Sigmoid colon (tissue), 4 donors: ENCODE results near the gene PCDHGA1.

Experiments
- EP300 ChIP-seq, 4 donors: sonication (generic); formaldehyde crosslinking; IDR thresholded peaks; one replicate each; pipeline ENCODE4 v1.6.1; 2017; ENCODE audit warnings: antibody characterized with exemption in 4 of 4
- TF ChIP-seq, protein P1 (sequence below), 4 experiments: fragments of 450-650 bp in 3 of 4; fragments of 200-600 bp in 1 of 4; IDR thresholded peaks; one replicate each; pipeline ENCODE4 v1.5.1; 2016 to 2019; ENCODE audit warnings: antibody characterized with exemption in 4 of 4, mild to moderate bottlenecking in 3 of 4, moderate library complexity in 2 of 4

GRCh38 chr5:141320225-141321169, 9.8 kb upstream of the PCDHGA1 start, which contains the start of gene TAF7:
- TF ChIP-seq, protein P1, sequence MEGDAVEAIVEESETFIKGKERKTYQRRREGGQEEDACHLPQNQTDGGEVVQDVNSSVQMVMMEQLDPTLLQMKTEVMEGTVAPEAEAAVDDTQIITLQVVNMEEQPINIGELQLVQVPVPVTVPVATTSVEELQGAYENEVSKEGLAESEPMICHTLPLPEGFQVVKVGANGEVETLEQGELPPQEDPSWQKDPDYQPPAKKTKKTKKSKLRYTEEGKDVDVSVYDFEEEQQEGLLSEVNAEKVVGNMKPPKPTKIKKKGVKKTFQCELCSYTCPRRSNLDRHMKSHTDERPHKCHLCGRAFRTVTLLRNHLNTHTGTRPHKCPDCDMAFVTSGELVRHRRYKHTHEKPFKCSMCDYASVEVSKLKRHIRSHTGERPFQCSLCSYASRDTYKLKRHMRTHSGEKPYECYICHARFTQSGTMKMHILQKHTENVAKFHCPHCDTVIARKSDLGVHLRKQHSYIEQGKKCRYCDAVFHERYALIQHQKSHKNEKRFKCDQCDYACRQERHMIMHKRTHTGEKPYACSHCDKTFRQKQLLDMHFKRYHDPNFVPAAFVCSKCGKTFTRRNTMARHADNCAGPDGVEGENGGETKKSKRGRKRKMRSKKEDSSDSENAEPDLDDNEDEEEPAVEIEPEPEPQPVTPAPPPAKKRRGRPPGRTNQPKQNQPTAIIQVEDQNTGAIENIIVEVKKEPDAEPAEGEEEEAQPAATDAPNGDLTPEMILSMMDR (IDR thresholded peaks at IDR 0.05): peak; percentile 26 to 73 (median 58)
- no peak for TF ChIP-seq EP300 (IDR thresholded peaks at IDR 0.05)
